GM12873 (cell line): ENCODE results near the gene ABTB2.

Experiments
- CTCF ChIP-seq: IDR thresholded peaks from 2 replicates; pipeline ENCODE4 v1.5.1; 2012; ENCODE audit warnings: low read depth, mild to moderate bottlenecking, moderate library complexity, low read length, control low read depth; ENCODE audit not compliant: insufficient read depth; ENCODE audit errors: missing control alignments

ABTB2 gene

GRCh38 chr11:34261820-34262219 lies 96.0 kb downstream of the ABTB2 start:
- no peak for TF ChIP-seq CTCF

GRCh38 chr11:34261095-34261494 lies 96.7 kb downstream of the ABTB2 start:
- no peak for TF ChIP-seq CTCF

GRCh38 chr11:34260072-34260575 lies 97.7 kb downstream of the ABTB2 start:
- no peak for TF ChIP-seq CTCF

GRCh38 chr11:34259087-34259486 lies 98.7 kb downstream of the ABTB2 start:
- TF ChIP-seq CTCF = no peak

GRCh38 chr11:34256626-34257025 lies 101.2 kb downstream of the ABTB2 start:
- no peak for TF ChIP-seq CTCF

GRCh38 chr11:34256150-34256549 lies 101.7 kb downstream of the ABTB2 start:
- TF ChIP-seq CTCF = no peak

GRCh38 chr11:34255101-34255500 lies 102.7 kb downstream of the ABTB2 start:
- TF ChIP-seq CTCF = no peak
